Brain microvascular endothelial cell (primary cell): ENCODE data around the gene DNAJC15.
A peak's percentile ranks its signal among the peaks of the same experiment; 100 is the strongest.

Experiments used
- DNase-seq: peaks from one replicate; pipeline ENCODE4 v3.0.0-alpha.2; 2020
- H3K27ac ChIP-seq: fragments of 250-450 bp; sonication (Bioruptor Pico); 2 replicates; pipeline ENCODE4 v1.5.1; 2020; ENCODE audit warnings: mild to moderate bottlenecking, moderate library complexity
- H3K27me3 ChIP-seq: fragments of 250-450 bp; sonication (Bioruptor Pico); replicated peaks from 2 replicates; pipeline ENCODE4 v1.5.1; 2020; ENCODE audit warnings: mild to moderate bottlenecking
- H3K36me3 ChIP-seq: fragments of 250-450 bp; sonication (Bioruptor Pico); replicated peaks from 2 replicates; pipeline ENCODE4 v1.5.1; 2020; ENCODE audit warnings: mild to moderate bottlenecking
- H3K4me3 ChIP-seq: 2 replicates; pipeline ENCODE4 v1.5.1; 2011; ENCODE audit warnings: low read depth, mild to moderate bottlenecking, control low read depth, low read length, moderate library complexity
- CTCF ChIP-seq: IDR thresholded peaks from 2 replicates; pipeline ENCODE4 v1.5.1; 2011; ENCODE audit warnings: low read depth, mild to moderate bottlenecking, moderate library complexity, low read length, control low read depth, inconsistent platforms; ENCODE audit errors: missing control alignments
- in situ Hi-C: cut with HindIII; loops from 2 replicates; pipeline ENCODE4 v1.10.0; 2017; ENCODE audit warnings: low sequenced_read_pairs, low pct_ligation_motif_present

Gene DNAJC15

GRCh38 chr13:43129066-43129465 is 105.7 kb downstream of the DNAJC15 start:
- Histone ChIP-seq H3K36me3 (no peaks in the 10 kb centered on the region), H3K4me3 (no peak overlapping the region), H3K27ac (no peak overlapping the region), H3K27me3 (no peaks in the 10 kb centered on the region)
- no peak for DNase-seq
- in situ Hi-C loops: no loop called here
- TF ChIP-seq CTCF: no peak

- no peak for TF ChIP-seq CTCF
- H3K27ac ChIP-seq: no peak overlapping the region
- no peak overlapping the region for H3K4me3 ChIP-seq
- H3K36me3 ChIP-seq: no peaks in the 10 kb centered on the region
- no peak for DNase-seq
- in situ Hi-C loops: no loop called here
- no peaks in the 10 kb centered on the region for H3K27me3 ChIP-seq
These were observed 106.2 kb downstream of the DNAJC15 start for GRCh38 chr13:43129511-43130110.

- peak; percentile 48 for DNase-seq
- Histone ChIP-seq H3K36me3 (no peaks in the 10 kb centered on the region), H3K27ac (no peak overlapping the region), H3K4me3 (no peak overlapping the region), H3K27me3 (no peaks in the 10 kb centered on the region)
- peak; percentile 62 for TF ChIP-seq CTCF
- in situ Hi-C loops: no loop called here
These were observed 108.9 kb downstream of the DNAJC15 start for GRCh38 chr13:43132257-43132656.

- DNase-seq: no peak
- no peak for TF ChIP-seq CTCF
- Histone ChIP-seq H3K27me3 (no peaks in the 10 kb centered on the region), H3K36me3 (no peaks in the 10 kb centered on the region), H3K27ac (no peak overlapping the region), H3K4me3 (no peak overlapping the region)
- in situ Hi-C loops: no loop called here
These were observed 109.5 kb downstream of the DNAJC15 start for GRCh38 chr13:43132911-43133310.

GRCh38 chr13:43133792-43134191 is 110.4 kb downstream of the DNAJC15 start:
- no peak for TF ChIP-seq CTCF
- in situ Hi-C loops: no loop called here
- no peaks in the 10 kb centered on the region for H3K27me3 ChIP-seq
- H3K36me3 ChIP-seq: no peaks in the 10 kb centered on the region
- DNase-seq: no peak
- H3K27ac ChIP-seq: no peak overlapping the region
- no peak overlapping the region for H3K4me3 ChIP-seq

- no peak for DNase-seq
- in situ Hi-C loops: no loop called here
These were observed 111.5 kb downstream of the DNAJC15 start for GRCh38 chr13:43134868-43135267.

More at GRCh38 chr13:43134868-43135267, 111.5 kb downstream of the DNAJC15 start:
- H3K27me3 ChIP-seq: no peaks in the 10 kb centered on the region
- no peak overlapping the region for H3K27ac ChIP-seq
- no peak for TF ChIP-seq CTCF
- no peak overlapping the region for H3K4me3 ChIP-seq
- no peaks in the 10 kb centered on the region for H3K36me3 ChIP-seq
